ENCODE measurements around the gene HOMER3.
"Not testable (repeated sequence)": the region's sequence is repeated elsewhere in the genome, so short reads cannot be mapped to it uniquely, and the experiment has no call there.

The HOMER3 gene

GRCh38 chr19:18920400-18920799 is 20.6 kb downstream of the HOMER3 start:
- Histone ChIP-seq H3K36me3 (ENCODE audit: control insufficient read depth, insufficient read depth, low read length) (peaks cover 8% of the 10 kb centered on the region), H4K8ac (ENCODE audit: low read depth, low read length) (no peak overlapping the region), H3K23ac (ENCODE audit: low read length) (no peak overlapping the region), H3K4ac (ENCODE audit: low read depth, low read length) (no peak overlapping the region), H3K9ac (ENCODE audit: low read length) (peak overlapping the region; percentile 75), H3K18ac (ENCODE audit: low read length) (no peak overlapping the region), H3K4me2 (ENCODE audit: low read length) (peak overlapping the region; percentile 75), H3K56ac (ENCODE audit: low read length) (peak overlapping the region; percentile 85), H3K4me1 (ENCODE audit: control insufficient read depth, low read depth, low read length) (peaks cover 1% of the 10 kb centered on the region), H2BK5ac (ENCODE audit: low read length) (no peak overlapping the region), H3K79me2 (ENCODE audit: control insufficient read depth, insufficient read depth, low read length) (peaks cover 23% of the 10 kb centered on the region), H2BK15ac (replicated peaks; ENCODE audit: low read depth) (no peak overlapping the region), H2BK120ac (ENCODE audit: low read depth, low read length) (no peak overlapping the region), H3K27me3 (ENCODE audit: insufficient read depth, low read length, poor library complexity) (no peaks in the 10 kb centered on the region), H4K5ac (ENCODE audit: low read length) (no peak overlapping the region), H2AK5ac (ENCODE audit: low read length) (no peak overlapping the region), H3K27ac (ENCODE audit: low read depth, low read length) (no peak overlapping the region), H3K4me3 (ENCODE audit: low read length) (peak overlapping the region; percentile 91), H3K79me1 (ENCODE audit: low read length) (peaks cover 19% of the 10 kb centered on the region)
- WGBS (ENCODE audit: extremely low coverage, insufficient coverage, low lambda C conversion rate), result no CpG with 5 or more reads among the region's 9 CpGs
- no peak for DNase-seq

DNA sequence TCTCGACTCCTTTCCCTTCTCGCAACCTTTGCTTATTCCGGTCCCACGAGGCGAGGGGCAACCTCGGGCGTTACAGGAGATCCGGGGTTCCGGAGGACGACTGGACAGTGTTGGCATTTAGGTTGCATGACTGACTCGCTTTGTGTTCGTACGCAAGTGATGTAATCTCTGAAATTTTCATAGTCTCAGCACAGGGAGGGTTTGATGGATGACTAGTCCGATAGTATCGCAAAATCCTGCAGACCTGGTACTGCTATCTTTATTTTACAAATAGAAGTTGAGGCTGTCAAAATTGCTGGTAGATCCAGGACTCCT is 21.2 kb downstream of the HOMER3 start:
- Histone ChIP-seq H2BK15ac (replicated peaks; ENCODE audit: low read depth) (no peak overlapping the region), H3K27ac (ENCODE audit: low read depth, low read length) (no peak overlapping the region), H3K4me1 (ENCODE audit: control insufficient read depth, low read depth, low read length) (peaks cover 1% of the 10 kb centered on the region), H3K56ac (ENCODE audit: low read length) (peak overlapping the region; percentile 85), H2BK120ac (ENCODE audit: low read depth, low read length) (no peak overlapping the region), H2BK5ac (ENCODE audit: low read length) (no peak overlapping the region), H3K27me3 (ENCODE audit: insufficient read depth, low read length, poor library complexity) (no peaks in the 10 kb centered on the region), H3K4me3 (ENCODE audit: low read length) (peak overlapping the region; percentile 91), H3K4me2 (ENCODE audit: low read length) (peak overlapping the region; percentile 75), H3K79me2 (ENCODE audit: control insufficient read depth, insufficient read depth, low read length) (peaks cover 24% of the 10 kb centered on the region), H2AK5ac (ENCODE audit: low read length) (peak overlapping the region; percentile 14), H3K79me1 (ENCODE audit: low read length) (peaks cover 21% of the 10 kb centered on the region), H4K8ac (ENCODE audit: low read depth, low read length) (peak overlapping the region; percentile 30), H3K9ac (ENCODE audit: low read length) (peak overlapping the region; percentile 75), H3K23ac (ENCODE audit: low read length) (no peak overlapping the region), H3K36me3 (ENCODE audit: control insufficient read depth, insufficient read depth, low read length) (peaks cover 8% of the 10 kb centered on the region), H4K5ac (ENCODE audit: low read length) (no peak overlapping the region), H3K18ac (ENCODE audit: low read length) (no peak overlapping the region), H3K4ac (ENCODE audit: low read depth, low read length) (no peak overlapping the region)
- DNase-seq, result no peak
- whole genome bisulfite sequencing (ENCODE audit: extremely low coverage, insufficient coverage, low lambda C conversion rate), result no CpG with 5 or more reads among the region's 15 CpGs

DNA sequence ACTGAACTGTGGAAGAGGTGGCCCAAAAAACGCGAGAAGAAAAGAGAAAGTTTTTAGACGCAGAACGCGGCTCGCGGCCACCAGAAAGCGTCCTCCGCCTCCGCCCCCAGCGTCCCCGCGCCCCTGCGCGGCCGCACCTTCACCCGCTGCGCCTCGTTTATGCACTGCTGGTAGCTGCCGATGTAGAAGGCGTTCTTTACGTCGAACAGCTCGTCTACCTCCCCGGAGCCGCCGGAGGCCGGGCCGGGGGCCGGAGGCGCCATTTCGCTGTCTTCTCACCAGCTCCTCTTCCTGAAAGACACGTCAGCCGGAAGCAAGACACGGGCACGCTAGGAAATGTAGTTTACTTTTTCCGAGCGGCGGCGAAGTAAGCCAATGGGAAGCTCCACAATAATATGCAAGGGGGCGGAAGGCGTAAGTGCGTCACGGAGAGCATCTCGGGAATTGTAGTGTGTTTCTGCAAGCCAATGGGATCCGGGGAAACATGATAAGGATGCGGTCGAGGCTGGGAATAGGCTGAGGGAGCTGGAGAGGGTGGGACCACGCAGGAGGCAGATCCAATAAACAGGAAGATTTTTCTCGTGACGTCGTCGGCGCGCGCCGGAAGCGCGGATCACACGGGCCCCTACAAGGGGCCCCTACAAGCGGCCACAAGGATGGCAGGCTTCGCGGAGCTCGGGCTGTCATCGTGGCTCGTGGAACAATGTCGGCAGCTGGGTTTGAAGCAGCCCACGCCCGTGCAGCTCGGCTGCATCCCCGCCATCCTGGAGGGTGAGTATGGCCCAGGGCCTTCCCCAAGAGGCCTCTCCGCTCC is 21.7 kb downstream of the HOMER3 start, which contains the start of the genes COPE and DDX49:
TSS of gene COPE (minus strand) at position 302 of the 814 bp plus-strand sequence. CDS start at position 263, 39 bp downstream.
TSS of gene DDX49 (plus strand) at position 630 of the 814 bp plus-strand sequence. CDS start at position 657, 27 bp downstream.
- H3K23ac ChIP-seq (ENCODE audit: low read length), result peak within 1 kb of the TSS; percentile 74
- peak within 1 kb of the TSS; percentile 95 for H3K56ac ChIP-seq (ENCODE audit: low read length)
- peak within 1 kb of the TSS; percentile 94 for H3K9ac ChIP-seq (ENCODE audit: low read length)
- H3K27ac ChIP-seq (ENCODE audit: low read depth, low read length), result no peak within 1 kb of the TSS
- no peak within 1 kb of the TSS for H3K4ac ChIP-seq (ENCODE audit: low read depth, low read length)
- H2BK15ac ChIP-seq (replicated peaks; ENCODE audit: low read depth), result no peak within 1 kb of the TSS
- no peak within 1 kb of the TSS for H3K18ac ChIP-seq (ENCODE audit: low read length)
- H2BK120ac ChIP-seq (ENCODE audit: low read depth, low read length), result no peak within 1 kb of the TSS
- H3K79me2 ChIP-seq (ENCODE audit: control insufficient read depth, insufficient read depth, low read length), result peaks cover 24% of the 10 kb centered on the region
- DNase-seq, result peak; percentile 100
- H3K27me3 ChIP-seq (ENCODE audit: insufficient read depth, low read length, poor library complexity), result no peaks in the 10 kb centered on the region
- H2BK5ac ChIP-seq (ENCODE audit: low read length), result no peak within 1 kb of the TSS
- peaks cover 21% of the 10 kb centered on the region for H3K79me1 ChIP-seq (ENCODE audit: low read length)
- H3K4me3 ChIP-seq (ENCODE audit: low read length), result peak within 1 kb of the TSS; percentile 96
- peak within 1 kb of the TSS; percentile 30 for H4K8ac ChIP-seq (ENCODE audit: low read depth, low read length)
- peak within 1 kb of the TSS; percentile 14 for H2AK5ac ChIP-seq (ENCODE audit: low read length)
- WGBS (ENCODE audit: extremely low coverage, insufficient coverage, low lambda C conversion rate), result no CpG with 5 or more reads among the region's 72 CpGs
- H3K4me2 ChIP-seq (ENCODE audit: low read length), result peak within 1 kb of the TSS; percentile 75
- H3K4me1 ChIP-seq (ENCODE audit: control insufficient read depth, low read depth, low read length), result peaks cover 1% of the 10 kb centered on the region
- H3K36me3 ChIP-seq (ENCODE audit: control insufficient read depth, insufficient read depth, low read length), result peaks cover 4% of the 10 kb centered on the region
- no peak within 1 kb of the TSS for H4K5ac ChIP-seq (ENCODE audit: low read length)

DNA sequence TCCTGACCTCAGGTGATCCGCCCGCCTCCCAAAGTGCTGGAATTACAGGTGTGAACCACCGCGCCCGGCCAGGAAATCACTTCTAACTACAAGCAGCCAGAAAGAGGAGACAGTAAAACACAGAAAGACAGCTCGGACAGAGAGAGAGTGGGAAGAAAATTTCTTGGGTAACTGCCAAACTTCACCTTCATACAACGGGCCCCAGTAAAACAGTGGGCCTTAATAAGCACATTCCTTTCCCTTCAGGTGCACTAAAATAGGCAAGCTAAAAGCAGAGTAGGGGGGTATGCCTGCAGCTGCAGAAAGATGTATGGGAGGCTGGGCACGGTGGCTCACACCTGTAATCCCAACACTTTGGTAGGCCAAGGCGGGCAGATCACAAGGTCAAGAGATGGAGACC is 23.4 kb downstream of the HOMER3 start:
- H3K36me3 ChIP-seq (ENCODE audit: control insufficient read depth, insufficient read depth, low read length); H2BK5ac ChIP-seq (ENCODE audit: low read length); H3K27me3 ChIP-seq (ENCODE audit: insufficient read depth, low read length, poor library complexity); H3K56ac ChIP-seq (ENCODE audit: low read length); H3K9ac ChIP-seq (ENCODE audit: low read length); H3K23ac ChIP-seq (ENCODE audit: low read length); H4K8ac ChIP-seq (ENCODE audit: low read depth, low read length); H2AK5ac ChIP-seq (ENCODE audit: low read length); H3K18ac ChIP-seq (ENCODE audit: low read length); DNase-seq; H2BK120ac ChIP-seq (ENCODE audit: low read depth, low read length); H2BK15ac ChIP-seq (replicated peaks; ENCODE audit: low read depth); H3K4me1 ChIP-seq (ENCODE audit: control insufficient read depth, low read depth, low read length); H3K4me2 ChIP-seq (ENCODE audit: low read length); H3K4me3 ChIP-seq (ENCODE audit: low read length); H4K5ac ChIP-seq (ENCODE audit: low read length); H3K27ac ChIP-seq (ENCODE audit: low read depth, low read length); H3K4ac ChIP-seq (ENCODE audit: low read depth, low read length): not testable (repeated sequence)
- H3K79me1 ChIP-seq (ENCODE audit: low read length), result peaks cover 21% of the 10 kb centered on the region
- no CpG with 5 or more reads among the region's 9 CpGs for WGBS (ENCODE audit: extremely low coverage, insufficient coverage, low lambda C conversion rate)
- peaks cover 24% of the 10 kb centered on the region for H3K79me2 ChIP-seq (ENCODE audit: control insufficient read depth, insufficient read depth, low read length)

DNA sequence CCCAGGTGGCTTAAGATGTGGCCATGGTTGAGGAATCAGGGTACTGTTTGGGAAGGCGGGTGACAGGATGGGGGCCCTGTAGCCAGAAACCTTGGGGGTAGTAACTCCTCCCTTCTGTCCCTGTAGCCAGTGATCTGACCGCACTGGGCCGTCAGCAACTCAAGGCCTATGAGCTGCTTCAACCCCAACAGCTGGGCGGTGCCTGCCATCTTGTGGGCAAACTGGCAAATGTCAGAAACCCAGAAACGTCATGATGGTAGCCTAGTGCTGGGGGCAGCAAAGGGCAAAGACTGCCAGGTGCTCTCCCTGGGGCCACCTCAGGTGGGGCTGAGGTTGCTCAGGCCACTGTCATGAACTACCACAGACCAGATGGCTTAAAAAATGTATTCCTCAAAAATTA is 25.4 kb downstream of the HOMER3 start:
- no peak overlapping the region for H3K4me3 ChIP-seq (ENCODE audit: low read length)
- WGBS (ENCODE audit: extremely low coverage, insufficient coverage, low lambda C conversion rate), result no CpG with 5 or more reads among the region's 5 CpGs
- peak; percentile 75 for DNase-seq

More for the DNA sequence above, 25.4 kb downstream of the HOMER3 start:
- Histone ChIP-seq H4K8ac (ENCODE audit: low read depth, low read length) (no peak overlapping the region), H3K4me1 (ENCODE audit: control insufficient read depth, low read depth, low read length) (peaks cover 1% of the 10 kb centered on the region), H2AK5ac (ENCODE audit: low read length) (no peak overlapping the region), H3K36me3 (ENCODE audit: control insufficient read depth, insufficient read depth, low read length) (peaks cover 4% of the 10 kb centered on the region), H3K79me1 (ENCODE audit: low read length) (peaks cover 19% of the 10 kb centered on the region), H2BK15ac (replicated peaks; ENCODE audit: low read depth) (no peak overlapping the region), H4K5ac (ENCODE audit: low read length) (no peak overlapping the region), H3K4me2 (ENCODE audit: low read length) (no peak overlapping the region), H3K27me3 (ENCODE audit: insufficient read depth, low read length, poor library complexity) (no peaks in the 10 kb centered on the region), H3K18ac (ENCODE audit: low read length) (no peak overlapping the region), H3K4ac (ENCODE audit: low read depth, low read length) (no peak overlapping the region), H2BK5ac (ENCODE audit: low read length) (no peak overlapping the region), H3K9ac (ENCODE audit: low read length) (no peak overlapping the region), H3K79me2 (ENCODE audit: control insufficient read depth, insufficient read depth, low read length) (peaks cover 22% of the 10 kb centered on the region), H3K23ac (ENCODE audit: low read length) (no peak overlapping the region), H3K27ac (ENCODE audit: low read depth, low read length) (no peak overlapping the region), H3K56ac (ENCODE audit: low read length) (no peak overlapping the region), H2BK120ac (ENCODE audit: low read depth, low read length) (no peak overlapping the region)

All from mesendoderm (in vitro differentiated cells).